GM12874 (cell line): ENCODE measurements around the gene ANKLE2.

Experiments
- CTCF ChIP-seq: IDR thresholded peaks from 2 replicates; pipeline ENCODE4 v1.5.1; 2011; ENCODE audit warnings: low read depth, mild to moderate bottlenecking, control low read depth, low read length, moderate library complexity; ENCODE audit not compliant: insufficient read depth

Gene ANKLE2

GRCh38 chr12:132723015-132723763 is 38.4 kb downstream of the ANKLE2 start:
- no peak for TF ChIP-seq CTCF

- TF ChIP-seq CTCF, result no peak
These were observed 40.9 kb downstream of the ANKLE2 start for GRCh38 chr12:132720606-132721345.

DNA sequence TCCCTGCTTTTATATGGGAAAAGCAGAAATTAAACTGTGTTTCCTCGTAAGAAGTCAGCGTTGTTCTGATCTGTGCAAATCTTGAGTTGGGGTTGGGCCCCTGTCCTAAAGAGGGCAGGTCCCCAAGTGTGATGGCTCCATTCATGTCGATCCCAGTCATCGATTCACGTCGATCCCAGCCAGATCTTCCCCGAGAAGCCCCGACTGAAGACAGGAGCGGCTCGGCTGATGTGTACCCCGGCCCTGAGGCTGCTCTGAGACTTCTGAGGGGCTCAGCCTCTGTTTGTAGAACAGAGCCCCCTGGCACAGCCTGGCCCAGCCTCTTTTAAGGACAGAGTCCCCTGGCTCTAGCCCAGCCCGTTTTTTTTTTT is 41.7 kb downstream of the ANKLE2 start:
- TF ChIP-seq CTCF, result no peak

- no peak for TF ChIP-seq CTCF
These were observed 42.3 kb downstream of the ANKLE2 start for GRCh38 chr12:132719141-132719953.

DNA sequence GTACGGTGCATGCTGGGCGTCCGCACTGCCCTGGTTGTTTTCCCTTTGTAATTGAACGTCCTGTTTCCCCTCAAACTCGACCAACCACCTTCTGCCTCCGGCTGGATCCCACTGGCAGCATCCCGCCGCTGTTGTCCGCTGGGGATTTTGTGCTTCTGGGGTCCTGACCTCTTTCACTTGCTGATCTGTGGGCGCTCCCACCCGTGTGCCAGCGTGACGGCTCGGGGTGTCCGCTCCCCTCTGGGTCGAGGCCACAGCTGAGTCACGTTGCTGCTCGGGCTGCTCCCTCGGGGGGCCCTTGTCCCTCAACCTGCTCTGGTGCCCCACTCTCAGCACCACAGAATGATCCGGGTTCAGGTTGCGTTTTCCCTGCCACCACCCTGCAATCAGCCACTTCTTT is 43.0 kb downstream of the ANKLE2 start:
- no peak for TF ChIP-seq CTCF

DNA sequence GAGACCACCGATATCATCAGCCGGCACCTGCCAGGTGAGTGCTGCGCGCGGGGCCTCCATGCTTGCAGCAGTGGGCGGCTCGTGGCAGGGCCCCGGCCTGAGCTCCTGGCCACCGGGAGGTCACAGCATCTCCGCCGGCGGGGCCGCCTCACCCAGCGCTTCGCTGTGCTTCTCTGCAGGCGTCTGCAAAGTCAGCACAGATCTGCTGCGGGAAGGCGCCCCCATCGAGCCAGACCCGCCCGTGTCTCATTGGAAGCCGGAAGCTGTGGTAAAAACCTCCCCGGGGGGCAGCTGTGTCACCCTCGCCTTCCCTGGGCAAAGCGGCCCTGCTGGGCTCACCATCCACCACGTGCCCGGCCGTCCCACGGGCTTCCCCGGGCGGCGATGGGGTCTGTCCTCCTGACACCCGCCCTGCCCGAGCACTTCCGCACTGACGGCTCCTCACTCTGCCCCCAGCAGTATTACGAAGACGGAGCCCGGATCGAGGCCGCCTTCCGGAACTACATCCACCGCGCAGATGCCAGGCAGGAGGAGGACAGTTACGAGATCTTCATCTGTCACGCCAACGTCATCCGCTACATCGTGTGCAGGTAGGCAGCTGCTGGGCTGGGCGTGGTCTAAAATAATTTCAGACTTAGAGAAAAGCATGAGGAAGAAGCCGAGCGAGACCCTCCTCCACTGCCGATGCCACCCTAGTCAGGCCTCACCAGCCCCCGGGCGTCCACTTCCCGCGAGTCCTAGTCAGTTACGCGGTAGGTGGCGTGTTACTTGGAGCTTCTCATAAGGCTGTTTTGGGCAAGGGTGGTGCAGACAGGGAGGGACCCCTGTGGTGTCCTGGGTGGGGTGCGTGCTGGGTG is 43.9 kb downstream of the ANKLE2 start:
- TF ChIP-seq CTCF, result no peak
